ENCODE measurements around the gene MACROD2.

Gene MACROD2

DNA sequence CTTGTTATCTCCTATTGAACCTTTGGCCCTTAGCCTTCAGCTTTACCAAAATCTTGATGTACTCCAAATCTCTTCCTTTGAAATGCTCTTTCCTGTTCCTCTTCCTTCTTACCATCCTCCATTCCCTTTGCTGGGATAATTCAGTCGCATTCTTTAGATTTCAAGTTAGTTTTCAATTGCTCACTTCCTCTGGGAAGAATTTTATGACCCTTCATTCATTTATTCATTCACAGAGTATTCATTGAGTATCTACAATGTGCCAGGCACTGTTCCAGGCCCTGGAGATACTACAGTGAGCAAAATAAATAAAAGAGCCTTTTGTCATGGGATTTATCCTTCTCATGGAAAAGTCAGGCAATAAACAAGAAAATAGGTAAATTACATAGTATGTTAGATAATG is 890.3 kb downstream of the MACROD2 start:
- TF ChIP-seq, protein P1, sequence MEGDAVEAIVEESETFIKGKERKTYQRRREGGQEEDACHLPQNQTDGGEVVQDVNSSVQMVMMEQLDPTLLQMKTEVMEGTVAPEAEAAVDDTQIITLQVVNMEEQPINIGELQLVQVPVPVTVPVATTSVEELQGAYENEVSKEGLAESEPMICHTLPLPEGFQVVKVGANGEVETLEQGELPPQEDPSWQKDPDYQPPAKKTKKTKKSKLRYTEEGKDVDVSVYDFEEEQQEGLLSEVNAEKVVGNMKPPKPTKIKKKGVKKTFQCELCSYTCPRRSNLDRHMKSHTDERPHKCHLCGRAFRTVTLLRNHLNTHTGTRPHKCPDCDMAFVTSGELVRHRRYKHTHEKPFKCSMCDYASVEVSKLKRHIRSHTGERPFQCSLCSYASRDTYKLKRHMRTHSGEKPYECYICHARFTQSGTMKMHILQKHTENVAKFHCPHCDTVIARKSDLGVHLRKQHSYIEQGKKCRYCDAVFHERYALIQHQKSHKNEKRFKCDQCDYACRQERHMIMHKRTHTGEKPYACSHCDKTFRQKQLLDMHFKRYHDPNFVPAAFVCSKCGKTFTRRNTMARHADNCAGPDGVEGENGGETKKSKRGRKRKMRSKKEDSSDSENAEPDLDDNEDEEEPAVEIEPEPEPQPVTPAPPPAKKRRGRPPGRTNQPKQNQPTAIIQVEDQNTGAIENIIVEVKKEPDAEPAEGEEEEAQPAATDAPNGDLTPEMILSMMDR (conservative IDR thresholded peaks at IDR 0.05; ENCODE audit: low read depth), result no peak
- DNase-seq (ENCODE audit: low spot score), result no peak
- POLR2A ChIA-PET (ENCODE audit: low non-redundant PET), result no interaction called here

GRCh38 chr20:14888134-14888533 is 892.8 kb downstream of the MACROD2 start:
- CTCF ChIA-PET, result no interaction called here
- TF ChIP-seq, protein P1 (conservative IDR thresholded peaks at IDR 0.05; ENCODE audit: low read depth), result no peak

More for the DNA sequence above, 890.3 kb downstream of the MACROD2 start:
- H3K27ac ChIP-seq, result no peak overlapping the region
- CTCF ChIA-PET, result no interaction called here

GRCh38 chr20:14889496-14890255 is 894.4 kb downstream of the MACROD2 start:
- TF ChIP-seq, protein P1 (conservative IDR thresholded peaks at IDR 0.05; ENCODE audit: low read depth), result no peak
- POLR2A ChIA-PET (ENCODE audit: low non-redundant PET), result no interaction called here
- no peak for DNase-seq (ENCODE audit: low spot score)
- no peak overlapping the region for H3K27ac ChIP-seq
- CTCF ChIA-PET, result no interaction called here

More at GRCh38 chr20:14888134-14888533, 892.8 kb downstream of the MACROD2 start:
- no peak for DNase-seq (ENCODE audit: low spot score)
- POLR2A ChIA-PET (ENCODE audit: low non-redundant PET), result no interaction called here
- H3K27ac ChIP-seq, result no peak overlapping the region

GRCh38 chr20:14890713-14891112 is 895.4 kb downstream of the MACROD2 start:
- DNase-seq (ENCODE audit: low spot score), result no peak
- H3K27ac ChIP-seq, result no peak overlapping the region
- ChIA-PET CTCF (no interaction called here), POLR2A (ENCODE audit: low non-redundant PET) (no interaction called here)
- TF ChIP-seq, protein P1 (conservative IDR thresholded peaks at IDR 0.05; ENCODE audit: low read depth), result no peak

DNA sequence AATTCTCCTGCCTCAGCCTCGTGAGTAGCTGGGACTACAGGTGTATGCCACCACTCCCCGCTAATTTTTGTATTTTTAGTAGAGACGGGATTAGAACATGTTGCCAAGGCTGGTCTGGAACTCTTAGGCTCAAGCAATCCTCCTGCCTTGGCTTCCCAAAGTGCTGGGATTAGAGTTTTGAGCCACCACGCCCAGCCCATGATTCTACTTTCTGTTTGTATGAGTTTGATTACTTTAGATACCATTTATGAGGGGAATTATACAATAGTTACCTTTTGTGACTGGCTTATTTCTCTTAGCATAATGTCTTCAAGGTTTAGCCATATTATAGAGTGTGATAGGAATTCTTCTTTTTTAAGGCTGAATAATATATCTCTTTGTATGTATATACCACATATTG is 897.5 kb downstream of the MACROD2 start:
- CTCF ChIA-PET, result no interaction called here
- POLR2A ChIA-PET (ENCODE audit: low non-redundant PET), result no interaction called here
- DNase-seq (ENCODE audit: low spot score), result no peak

DNA sequence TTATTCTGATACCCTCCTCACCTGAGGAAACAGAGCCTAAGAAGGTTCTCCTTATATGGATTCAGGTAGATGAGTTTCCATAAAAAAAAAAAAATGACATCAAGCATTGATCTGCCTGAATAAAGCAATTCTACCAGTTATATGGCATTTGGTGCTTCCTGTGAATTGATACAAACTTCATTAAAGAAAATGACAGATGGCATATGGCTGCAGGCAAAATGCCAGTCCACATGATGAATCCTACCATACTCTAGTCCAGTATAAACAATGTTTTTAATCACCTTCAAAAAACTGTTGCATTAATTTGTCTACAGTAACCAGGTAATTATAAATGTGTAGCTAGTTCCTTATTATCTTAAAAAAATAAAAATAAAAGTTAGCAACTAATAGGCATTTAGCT is 901.3 kb downstream of the MACROD2 start:
- POLR2A ChIA-PET (ENCODE audit: low non-redundant PET), result no interaction called here
- H3K27ac ChIP-seq, result no peak overlapping the region
- CTCF ChIA-PET, result no interaction called here
- TF ChIP-seq, protein P1 (conservative IDR thresholded peaks at IDR 0.05; ENCODE audit: low read depth), result no peak
- no peak for DNase-seq (ENCODE audit: low spot score)

More for the DNA sequence above, 897.5 kb downstream of the MACROD2 start:
- TF ChIP-seq, protein P1 (conservative IDR thresholded peaks at IDR 0.05; ENCODE audit: low read depth), result no peak
- no peak overlapping the region for H3K27ac ChIP-seq
